H4 (cell line): ENCODE data around the gene PI4K2A. TPM values are rescaled to one million over a fixed set of nuclear protein-coding genes. Genes with fewer than 3 reads are reported as not detected.
A peak's percentile ranks its signal among the peaks of the same experiment; 100 is the strongest.

Experiments used
- DNase-seq: peaks from one replicate; pipeline ENCODE4 v3.0.0-alpha.2; 2015; ENCODE audit warnings: low spot score
- total RNA-seq: library from RNA; depleted of rRNA; stranded (reverse); fragments of >200 nt; shearing (Covaris generic); gene quantifications from 2 replicates; pipeline ENCODE4 v1.2.3, GENCODE V29; 2014; rRNA removed

Gene PI4K2A
- total RNA-seq = 10.8 and 10.9 TPM in 2 replicates

GRCh38 chr10:97640174-97640867 lies at the start of gene PI4K2A:
PI4K2A (plus strand) TSS chr10:97640671; CDS start chr10:97640743, 72 bp downstream.
- peak; percentile 99 for DNase-seq

GRCh38 chr10:97590748-97591495 lies 49.5 kb upstream of the PI4K2A start:
- no peak for DNase-seq

- no peak for DNase-seq
Observed at GRCh38 chr10:97593421-97593820, 47.0 kb upstream of the PI4K2A start.

- DNase-seq = peak; percentile 82
Observed at GRCh38 chr10:97596101-97597082, 44.1 kb upstream of the PI4K2A start.

- no peak for DNase-seq
Observed at GRCh38 chr10:97597778-97598177, 42.7 kb upstream of the PI4K2A start.

- DNase-seq = no peak
Observed at GRCh38 chr10:97598407-97599271, 41.8 kb upstream of the PI4K2A start.

GRCh38 chr10:97599272-97599619 lies 41.2 kb upstream of the PI4K2A start:
- no peak for DNase-seq

- no peak for DNase-seq
Observed at GRCh38 chr10:97600616-97601015, 39.9 kb upstream of the PI4K2A start.

- DNase-seq = no peak
Observed at GRCh38 chr10:97601268-97602215, 38.9 kb upstream of the PI4K2A start.

GRCh38 chr10:97607095-97607636 lies 33.3 kb upstream of the PI4K2A start:
- DNase-seq = no peak

GRCh38 chr10:97608991-97609561 lies 31.4 kb upstream of the PI4K2A start:
- DNase-seq = no peak

GRCh38 chr10:97611473-97611872 lies 29.0 kb upstream of the PI4K2A start:
- no peak for DNase-seq

GRCh38 chr10:97612386-97612785 lies 28.1 kb upstream of the PI4K2A start:
- no peak for DNase-seq

- no peak for DNase-seq
Observed at GRCh38 chr10:97618285-97618684, 22.2 kb upstream of the PI4K2A start.

GRCh38 chr10:97618733-97619132 lies 21.7 kb upstream of the PI4K2A start:
- no peak for DNase-seq

GRCh38 chr10:97623277-97623676 lies 17.2 kb upstream of the PI4K2A start:
- no peak for DNase-seq

GRCh38 chr10:97627731-97628130 lies 12.7 kb upstream of the PI4K2A start:
- no peak for DNase-seq

- DNase-seq = no peak
Observed at GRCh38 chr10:97628228-97628627, 12.2 kb upstream of the PI4K2A start.

GRCh38 chr10:97629289-97629688 lies 11.2 kb upstream of the PI4K2A start:
- no peak for DNase-seq
